Endodermal cell (in vitro differentiated cells): Measurements from ENCODE around the gene KANSL3. TPM values are rescaled to one million over a fixed set of nuclear protein-coding genes. Genes with fewer than 3 reads are reported as not detected.
"Not testable (repeated sequence)": the region's sequence is repeated elsewhere in the genome, so short reads cannot be mapped to it uniquely, and the experiment has no call there.

Source experiments
- DNase-seq: peaks from one replicate; pipeline ENCODE4 v3.0.0-alpha.2; 2017
- H3K27ac ChIP-seq: 2 replicates; pipeline ENCODE4 v1.5.1; 2013; ENCODE audit warnings: mild to moderate bottlenecking, low read depth, low read length, moderate library complexity
- H3K27me3 ChIP-seq: 2 replicates; pipeline ENCODE4 v1.6.1; 2013; ENCODE audit warnings: mild to moderate bottlenecking, low read length, moderate library complexity; ENCODE audit not compliant: insufficient read depth, control insufficient read depth, poor library complexity, severe bottlenecking
- H3K36me3 ChIP-seq: 2 replicates; pipeline ENCODE4 v1.7.0; 2013; ENCODE audit warnings: mild to moderate bottlenecking, low read length, moderate library complexity; ENCODE audit not compliant: control insufficient read depth, insufficient read depth
- H3K4me1 ChIP-seq: one replicate; pipeline ENCODE4 v1.7.0; 2013; ENCODE audit warnings: low read length; ENCODE audit not compliant: control insufficient read depth, insufficient read depth
- H3K4me3 ChIP-seq: 2 replicates; pipeline ENCODE4 v1.5.1; 2013; ENCODE audit warnings: mild to moderate bottlenecking, low read length, moderate library complexity
- H3K9ac ChIP-seq: 2 replicates; pipeline ENCODE4 v1.6.1; 2013; ENCODE audit warnings: mild to moderate bottlenecking, low read length, moderate library complexity; ENCODE audit not compliant: poor library complexity, severe bottlenecking; ENCODE audit errors: extremely low read depth
- H3K9me3 ChIP-seq: 2 replicates; pipeline ENCODE4 v1.6.1; 2013; ENCODE audit warnings: mild to moderate bottlenecking, low read length, moderate library complexity; ENCODE audit not compliant: control insufficient read depth
- H3K27ac Mint-ChIP-seq: 2 replicates; pipeline ENCODE4 v1.8.0; 2020; ENCODE audit warnings: mixed read lengths
- H3K27me3 Mint-ChIP-seq: 2 replicates; pipeline ENCODE4 v1.8.0; 2021; ENCODE audit warnings: mild to moderate bottlenecking, mixed read lengths; ENCODE audit not compliant: insufficient read depth
- H3K36me3 Mint-ChIP-seq: 2 replicates; pipeline ENCODE4 v1.8.0; 2020; ENCODE audit warnings: low read depth, mixed read lengths
- H3K4me1 Mint-ChIP-seq: 2 replicates; pipeline ENCODE4 v1.8.0; 2020; ENCODE audit warnings: mixed read lengths
- H3K4me3 Mint-ChIP-seq: 2 replicates; pipeline ENCODE4 v1.8.0; 2020; ENCODE audit warnings: mild to moderate bottlenecking, moderate library complexity, mixed read lengths
- H3K9me3 Mint-ChIP-seq: 2 replicates; pipeline ENCODE4 v1.8.0; 2020; ENCODE audit warnings: mild to moderate bottlenecking, mixed read lengths
- CTCF ChIP-seq: fragments of 200-600 bp; sonication (generic); conservative IDR thresholded peaks from 2 replicates; pipeline ENCODE4 v1.5.0; 2021; ENCODE audit warnings: antibody characterized with exemption, mild to moderate bottlenecking
- WGBS, 2 experiments: methylation state at CpG; one replicate each; pipeline versions ENCODE4 v1.1.5 to v1.1.7; 2013; ENCODE audit warnings: missing lambda C conversion rate in 2 of 2, mixed read lengths in 1 of 2; ENCODE audit not compliant: insufficient coverage in 1 of 2, insufficient read length in 1 of 2; 5-methylcytosine and 5-hydroxymethylcytosine counted together
- total RNA-seq, 2 donors: library from RNA; stranded (reverse); fragmentation: NEBNext Ultra II Directional in 1 of 2; extraction: Animal tissue kit (Norgen Biotek cat#: 25700) in 1 of 2; gene quantifications; 2 replicates in 1 of 2; 3 replicates in 1 of 2; pipeline ENCODE4 v1.2.1, GENCODE V29; 2021

Gene KANSL3
- total RNA-seq, 2 donors from 2014 or later = 34.8 to 42.3 TPM

DNA sequence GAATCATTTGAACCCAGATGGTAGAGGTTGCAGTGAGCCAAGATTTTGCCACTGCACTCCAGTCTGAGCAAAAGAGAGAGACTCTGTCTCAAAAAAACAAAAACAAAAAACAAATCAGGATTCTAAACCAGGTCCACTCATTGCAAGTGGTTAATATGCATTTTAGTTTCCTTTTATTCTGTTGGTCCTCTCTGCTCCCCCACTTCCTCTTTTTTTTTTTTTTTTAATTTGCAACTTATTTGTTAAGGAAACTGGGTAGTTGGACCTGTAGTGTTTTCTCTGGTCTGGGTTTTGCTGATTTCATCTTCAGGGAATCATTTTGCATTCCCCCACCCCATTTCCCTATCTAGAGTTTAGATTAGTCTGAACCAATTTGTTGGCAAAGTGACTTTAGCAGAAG, 18.4 kb upstream of the KANSL3 start:
- Histone ChIP-seq H3K9ac (no peak overlapping the region), H3K27ac (no peak overlapping the region), H3K4me1 (no peaks in the 10 kb centered on the region), H3K36me3 (no peaks in the 10 kb centered on the region), H3K27me3 (no peaks in the 10 kb centered on the region), H3K4me3 (no peak overlapping the region), H3K9me3 (no peaks in the 10 kb centered on the region)
- Mint-ChIP-seq H3K36me3 (no peaks in the 10 kb centered on the region), H3K27me3 (peaks cover 2% of the 10 kb centered on the region), H3K9me3 (no peaks in the 10 kb centered on the region), H3K27ac (no peak overlapping the region), H3K4me1 (no peaks in the 10 kb centered on the region), H3K4me3 (no peak overlapping the region)
- DNase-seq = no peak
- no peak for TF ChIP-seq CTCF

GRCh38 chr2:96655526-96655925, 17.4 kb upstream of the KANSL3 start:
- no peaks in the 10 kb centered on the region for H3K27me3 ChIP-seq
- no peak overlapping the region for H3K4me3 ChIP-seq
- peaks cover 2% of the 10 kb centered on the region for H3K27me3 Mint-ChIP-seq
- no peak for TF ChIP-seq CTCF
- no peak overlapping the region for H3K27ac ChIP-seq
- no peaks in the 10 kb centered on the region for H3K36me3 Mint-ChIP-seq
- no peaks in the 10 kb centered on the region for H3K36me3 ChIP-seq
- no peaks in the 10 kb centered on the region for H3K4me1 ChIP-seq
- 92% methylated on average over 5 to 6 of the region's 6 CpGs for WGBS, 2 experiments
- H3K27ac Mint-ChIP-seq = no peak overlapping the region
- H3K4me1 Mint-ChIP-seq = no peaks in the 10 kb centered on the region
- DNase-seq = no peak
- no peak overlapping the region for H3K9ac ChIP-seq
- no peak overlapping the region for H3K4me3 Mint-ChIP-seq
- H3K9me3 ChIP-seq = no peaks in the 10 kb centered on the region
- H3K9me3 Mint-ChIP-seq = no peaks in the 10 kb centered on the region

GRCh38 chr2:96654791-96655190, 16.7 kb upstream of the KANSL3 start:
- H3K36me3 ChIP-seq, H3K27me3 ChIP-seq, H3K4me3 Mint-ChIP-seq, H3K36me3 Mint-ChIP-seq, H3K9me3 Mint-ChIP-seq, H3K27ac ChIP-seq, H3K4me3 ChIP-seq, H3K4me1 ChIP-seq, H3K27me3 Mint-ChIP-seq, H3K27ac Mint-ChIP-seq, H3K9ac ChIP-seq, DNase-seq, H3K9me3 ChIP-seq, H3K4me1 Mint-ChIP-seq: not testable (repeated sequence)
- WGBS, 2 experiments = 81 to 87% methylated on average over 4 to 5 of the region's 7 CpGs

DNA sequence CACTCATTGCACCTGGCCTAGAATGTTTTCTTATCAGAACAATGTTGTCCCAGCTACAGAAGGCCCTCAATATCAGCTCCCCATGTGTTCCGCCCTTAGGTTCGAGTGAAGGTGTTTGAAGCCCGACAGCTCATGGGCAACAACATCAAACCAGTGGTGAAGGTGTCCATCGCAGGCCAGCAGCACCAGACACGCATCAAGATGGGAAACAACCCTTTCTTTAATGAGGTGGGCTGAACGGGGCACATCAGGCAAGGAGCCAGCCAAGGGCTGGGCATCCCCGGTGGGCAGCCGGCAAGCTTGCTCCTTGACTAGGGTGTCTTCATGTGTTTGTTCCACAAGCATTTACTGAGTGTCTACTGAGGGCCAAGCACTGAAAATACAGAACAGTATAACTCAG, 13.7 kb upstream of the KANSL3 start:
- H3K27me3 Mint-ChIP-seq = peaks cover 4% of the 10 kb centered on the region
- no peaks in the 10 kb centered on the region for H3K9me3 ChIP-seq
- H3K4me1 ChIP-seq = no peaks in the 10 kb centered on the region
- no peaks in the 10 kb centered on the region for H3K27me3 ChIP-seq
- no peak for DNase-seq
- 95 to 96% methylated on average over 8 of the region's 8 CpGs for WGBS, 2 experiments
- no peak overlapping the region for H3K4me3 Mint-ChIP-seq
- H3K36me3 Mint-ChIP-seq = no peaks in the 10 kb centered on the region
- no peaks in the 10 kb centered on the region for H3K9me3 Mint-ChIP-seq
- H3K36me3 ChIP-seq = no peaks in the 10 kb centered on the region
- no peak overlapping the region for H3K9ac ChIP-seq
- H3K4me3 ChIP-seq = no peak overlapping the region
- H3K4me1 Mint-ChIP-seq = no peaks in the 10 kb centered on the region
- no peak overlapping the region for H3K27ac ChIP-seq
- TF ChIP-seq CTCF = no peak
- no peak overlapping the region for H3K27ac Mint-ChIP-seq
